Heart right ventricle (tissue), 16 donors: ENCODE measurements around the gene TBX5. TPM values are rescaled to one million over a fixed set of nuclear protein-coding genes. Genes with fewer than 3 reads are reported as not detected.

Experiments
- ATAC-seq, 8 donors: fragments of 200-7000 bp; cut with Tn5 transposase; one replicate each; pipeline ENCODE4 v1.9.1; 2020; ENCODE audit warnings: mild to moderate bottlenecking in 8 of 8, moderate library complexity in 8 of 8, moderate number of reproducible peaks in 1 of 8
- DNase-seq, 2 donors: peaks; one replicate each; pipeline ENCODE4 v3.0.0-alpha.2; 2020
- H3K27ac ChIP-seq, 10 donors: fragments of 200-600 bp; sonication (generic) in 2 of 10; one replicate each; pipeline versions ENCODE4 v1.5.0 to v1.8.0; 2020 to 2022; ENCODE audit warnings: mild to moderate bottlenecking in 3 of 10
- H3K27me3 ChIP-seq, 7 donors: fragments of 200-600 bp; one replicate each; pipeline ENCODE4 v1.8.0; 2021 to 2022; ENCODE audit warnings: mild to moderate bottlenecking in 2 of 7
- H3K36me3 ChIP-seq, 9 donors: fragments of 200-600 bp; sonication (generic) in 1 of 9; one replicate each; pipeline versions ENCODE4 v1.5.0 to v1.8.0; 2020 to 2022; ENCODE audit warnings: mild to moderate bottlenecking in 2 of 9
- H3K4me1 ChIP-seq, 9 donors: fragments of 200-600 bp; sonication (generic) in 1 of 9; one replicate each; pipeline versions ENCODE4 v1.5.0 to v1.8.0; 2020 to 2022; ENCODE audit warnings: mild to moderate bottlenecking in 4 of 9
- H3K4me3 ChIP-seq, 10 donors: fragments of 200-600 bp; sonication (generic) in 2 of 10; one replicate each; pipeline versions ENCODE4 v1.5.0 to v1.8.0; 2020 to 2022; ENCODE audit warnings: mild to moderate bottlenecking in 7 of 10, moderate library complexity in 2 of 10
- H3K9me3 ChIP-seq, 11 donors: fragments of 200-600 bp in 10 of 11; sonication (generic) in 2 of 11; one replicate each; pipeline versions ENCODE4 v1.5.0 to v1.8.0; 2013 to 2022; ENCODE audit warnings: mild to moderate bottlenecking in 2 of 11, control low read depth in 1 of 11, moderate library complexity in 1 of 11
- CTCF ChIP-seq, 9 donors: fragments of 200-600 bp; sonication (generic) in 2 of 9; IDR thresholded peaks; one replicate each; pipeline versions ENCODE4 v1.5.0 to v1.8.0; 2021 to 2022; ENCODE audit warnings: antibody characterized with exemption in 9 of 9, mild to moderate bottlenecking in 5 of 9, moderate library complexity in 1 of 9
- WGBS, 2 donors: extraction: QIAGEN DNeasy Blood & Tissue Kit; methylation state at CpG; one replicate each; pipeline ENCODE4 v1.1.7; 2013; ENCODE audit warnings: inconsistent platforms in 1 of 2; 5-methylcytosine and 5-hydroxymethylcytosine counted together
- intact Hi-C, 10 donors: fragments of 100-400 bp; cut with DNase I; formaldehyde crosslinking; loops; one replicate each; pipeline versions ENCODE4 v1.11.1 to v1.14.2; 2022
- polyA plus RNA-seq, 2 donors: library from polyadenylated mRNA; stranded (reverse); fragments of 200-250 nt; gene quantifications; one replicate each; pipeline ENCODE4 v1.2.3, GENCODE V29; 2013
- total RNA-seq, 10 donors: library from RNA; stranded (reverse); fragmentation: NEBNext Ultra II Directional in 3 of 10; extraction: Animal tissue kit (Norgen Biotek cat#: 25700) in 3 of 10; gene quantifications; one replicate each; pipeline versions ENCODE4 v1.2.1 to v1.2.4, GENCODE V29; 2021 to 2023
- donor health status: Arrhythmogenic right ventricular cardiomyopathy.
- donor health status: ischemic (EF 13 %, LVEDD 7.1; RV severe dilation, severe dysfunction).
- donor health status: healthy with polysubstance abuse.
- donor health status: DM: no; HTN: yes; CAD: no.
- donor health status: DM: no; HTN: no; CAD: no.
- donor health status: ischemic (EF 25% LVEDD 6.9; RV normal size, moderate dysfunction).
- donor health status: ischemic (EF 25% LVEDD 5.7; RV mildly dilated, moderate dysfunction).
- donor health status: healthy.
- donor health status: DM: yes; HTN: yes; CAD: no.
- donor health status: Ischemic cardiomyopathy.
- donor health status: ischemic (EF 35%, LVEDD 5.7; RV mildly dilated, moderate dysfunction).
- donor health status: nonischemic (EF 11% LVEDD 7.7; RV severe dilation, severe dysfunction).
- donor health status: DM: yes; HTN: yes; CAD: no.
- donor health status: PGD.
- donor health status: ischemic (EF 29% LVEDD 5.4; RV normal size, mild dysfunction).
- donor health status: nonischemic (EF 23%, LVEDD 6.1; RV moderate dilation, normal function).

TBX5 gene
- total and polyA plus RNA-seq, 12 donors, result 4.0 to 70.1 (median 51.4) TPM

- no peak for DNase-seq
- Histone ChIP-seq H3K9me3 (peaks cover 0 to 5% (median 0%) of the 10 kb centered on the region in 11 donors), H3K4me1 (no peaks in the 10 kb centered on the region), H3K27me3 (peaks cover 0 to 3% (median 0%) of the 10 kb centered on the region in 7 donors), H3K27ac (no peak overlapping the region), H3K4me3 (no peak overlapping the region), H3K36me3 (no peaks in the 10 kb centered on the region)
- 80 to 81% methylated on average over 6 of the region's 6 CpGs for WGBS, 2 donors
- no peak for TF ChIP-seq CTCF (IDR thresholded peaks at IDR 0.05)
- no peak for ATAC-seq
- intact Hi-C loops, result loop anchor here in 1 of 10 donors (10.0 kb wide), 2 partner anchors 133 to 167 kb away; no protein-coding TSS in a partner anchor
Observed at GRCh38 chr12:114341635-114342034, 64.3 kb downstream of the TBX5 start.

GRCh38 chr12:114340231-114340630, 65.7 kb downstream of the TBX5 start:
- no peak for TF ChIP-seq CTCF (IDR thresholded peaks at IDR 0.05)
- Histone ChIP-seq H3K4me1 (peaks cover 0 to 7% (median 0%) of the 10 kb centered on the region in 9 donors), H3K27ac (no peak overlapping the region), H3K27me3 (peaks cover 0 to 3% (median 0%) of the 10 kb centered on the region in 7 donors), H3K9me3 (peaks cover 0 to 5% (median 0%) of the 10 kb centered on the region in 11 donors), H3K4me3 (no peak overlapping the region), H3K36me3 (no peaks in the 10 kb centered on the region)
- DNase-seq, result no peak
- no peak for ATAC-seq
- WGBS, 2 donors, result 77 to 78% methylated on average over 3 of the region's 3 CpGs
- intact Hi-C loops, result loop anchor here in 1 of 10 donors (10.0 kb wide), 2 partner anchors 135 to 165 kb away; no protein-coding TSS in a partner anchor

GRCh38 chr12:114339626-114340025, 66.3 kb downstream of the TBX5 start:
- no peak overlapping the region for H3K4me3 ChIP-seq
- TF ChIP-seq CTCF (IDR thresholded peaks at IDR 0.05), result no peak
- H3K9me3 ChIP-seq, result peaks cover 0 to 5% (median 0%) of the 10 kb centered on the region in 11 donors
- ATAC-seq, result no peak
- no peak for DNase-seq
- H3K27ac ChIP-seq, result no peak overlapping the region
- H3K27me3 ChIP-seq, result peaks cover 0 to 3% (median 0%) of the 10 kb centered on the region in 7 donors
- H3K36me3 ChIP-seq, result no peaks in the 10 kb centered on the region
- intact Hi-C loops, result loop anchor here in 1 of 10 donors (10.0 kb wide), 2 partner anchors 135 to 165 kb away; no protein-coding TSS in a partner anchor
- H3K4me1 ChIP-seq, result peaks cover 0 to 7% (median 0%) of the 10 kb centered on the region in 9 donors
- 74 to 89% methylated on average over 2 of the region's 2 CpGs for WGBS, 2 donors

GRCh38 chr12:114335607-114336006, 70.3 kb downstream of the TBX5 start:
- Histone ChIP-seq H3K27ac (no peak overlapping the region), H3K4me1 (peaks cover 0 to 7% (median 0%) of the 10 kb centered on the region in 9 donors), H3K27me3 (no peaks in the 10 kb centered on the region), H3K36me3 (no peaks in the 10 kb centered on the region), H3K4me3 (no peak overlapping the region), H3K9me3 (peaks cover 0 to 5% (median 0%) of the 10 kb centered on the region in 11 donors)
- intact Hi-C loops, result no loop called here
- 4 to 10% methylated on average over 5 of the region's 5 CpGs for WGBS, 2 donors
- peak in 5 of 8 donors; percentile 31 to 79 (median 42) for ATAC-seq
- no peak for DNase-seq
- TF ChIP-seq CTCF (IDR thresholded peaks at IDR 0.05), result no peak
